WERI-Rb-1 (cell line): ENCODE data around the gene DYRK3.

Experiments
- DNase-seq: peaks from one replicate; pipeline ENCODE4 v3.0.0-alpha.2; 2020
- H3K27ac ChIP-seq: fragments of 250-450 bp; sonication (Bioruptor Pico); 2 replicates; pipeline ENCODE4 v1.5.1; 2020; ENCODE audit warnings: mild to moderate bottlenecking, moderate library complexity
- H3K27me3 ChIP-seq: fragments of 250-450 bp; sonication (Bioruptor Pico); 2 replicates; pipeline ENCODE4 v1.5.1; 2021; ENCODE audit warnings: mild to moderate bottlenecking, low read depth, moderate library complexity; ENCODE audit not compliant: insufficient read depth, severe bottlenecking
- H3K36me3 ChIP-seq: fragments of 250-450 bp; sonication (Bioruptor Pico); 2 replicates; pipeline ENCODE4 v1.5.1; 2020; ENCODE audit warnings: mild to moderate bottlenecking, moderate library complexity
- H3K4me3 ChIP-seq: 2 replicates; pipeline ENCODE4 v1.5.1; 2011; ENCODE audit warnings: low read depth, mild to moderate bottlenecking, control low read depth, low read length
- H3K9me3 ChIP-seq: fragments of 250-450 bp; sonication (Bioruptor Pico); 2 replicates; pipeline ENCODE4 v1.5.1; 2021; ENCODE audit warnings: mild to moderate bottlenecking, moderate library complexity; ENCODE audit not compliant: severe bottlenecking
- TF ChIP-seq, protein P1 (sequence below): IDR thresholded peaks from 2 replicates; pipeline ENCODE4 v1.5.1; 2011; ENCODE audit warnings: low read depth, mild to moderate bottlenecking, control low read depth, inconsistent platforms, low read length

DYRK3 gene

DNA sequence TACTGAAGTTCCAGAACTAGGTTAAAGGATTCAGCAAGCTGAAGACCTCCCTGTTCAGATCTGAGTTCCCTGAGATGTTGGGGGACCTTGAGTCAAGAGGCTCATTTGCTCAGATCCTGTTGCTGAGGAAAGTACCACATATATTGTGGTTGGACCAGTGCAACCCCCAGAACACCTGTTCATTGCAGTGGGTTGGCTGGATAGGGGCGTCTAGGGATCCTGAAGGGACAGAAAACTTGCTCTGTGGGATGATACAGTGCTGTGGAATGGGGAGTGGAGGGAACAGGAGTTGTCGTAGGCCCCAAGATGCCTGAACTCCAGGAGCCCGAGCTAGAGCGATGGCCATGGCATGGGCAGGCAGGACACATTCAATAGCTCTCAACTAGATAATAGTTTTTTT, 24.8 kb downstream of the DYRK3 start:
- H3K36me3 ChIP-seq = peaks cover 2% of the 10 kb centered on the region
- no peak overlapping the region for H3K27ac ChIP-seq
- TF ChIP-seq, protein P1, sequence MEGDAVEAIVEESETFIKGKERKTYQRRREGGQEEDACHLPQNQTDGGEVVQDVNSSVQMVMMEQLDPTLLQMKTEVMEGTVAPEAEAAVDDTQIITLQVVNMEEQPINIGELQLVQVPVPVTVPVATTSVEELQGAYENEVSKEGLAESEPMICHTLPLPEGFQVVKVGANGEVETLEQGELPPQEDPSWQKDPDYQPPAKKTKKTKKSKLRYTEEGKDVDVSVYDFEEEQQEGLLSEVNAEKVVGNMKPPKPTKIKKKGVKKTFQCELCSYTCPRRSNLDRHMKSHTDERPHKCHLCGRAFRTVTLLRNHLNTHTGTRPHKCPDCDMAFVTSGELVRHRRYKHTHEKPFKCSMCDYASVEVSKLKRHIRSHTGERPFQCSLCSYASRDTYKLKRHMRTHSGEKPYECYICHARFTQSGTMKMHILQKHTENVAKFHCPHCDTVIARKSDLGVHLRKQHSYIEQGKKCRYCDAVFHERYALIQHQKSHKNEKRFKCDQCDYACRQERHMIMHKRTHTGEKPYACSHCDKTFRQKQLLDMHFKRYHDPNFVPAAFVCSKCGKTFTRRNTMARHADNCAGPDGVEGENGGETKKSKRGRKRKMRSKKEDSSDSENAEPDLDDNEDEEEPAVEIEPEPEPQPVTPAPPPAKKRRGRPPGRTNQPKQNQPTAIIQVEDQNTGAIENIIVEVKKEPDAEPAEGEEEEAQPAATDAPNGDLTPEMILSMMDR = no peak
- peaks cover 3% of the 10 kb centered on the region for H3K9me3 ChIP-seq
- no peak for DNase-seq
- H3K27me3 ChIP-seq = no peaks in the 10 kb centered on the region
- H3K4me3 ChIP-seq = no peak overlapping the region

DNA sequence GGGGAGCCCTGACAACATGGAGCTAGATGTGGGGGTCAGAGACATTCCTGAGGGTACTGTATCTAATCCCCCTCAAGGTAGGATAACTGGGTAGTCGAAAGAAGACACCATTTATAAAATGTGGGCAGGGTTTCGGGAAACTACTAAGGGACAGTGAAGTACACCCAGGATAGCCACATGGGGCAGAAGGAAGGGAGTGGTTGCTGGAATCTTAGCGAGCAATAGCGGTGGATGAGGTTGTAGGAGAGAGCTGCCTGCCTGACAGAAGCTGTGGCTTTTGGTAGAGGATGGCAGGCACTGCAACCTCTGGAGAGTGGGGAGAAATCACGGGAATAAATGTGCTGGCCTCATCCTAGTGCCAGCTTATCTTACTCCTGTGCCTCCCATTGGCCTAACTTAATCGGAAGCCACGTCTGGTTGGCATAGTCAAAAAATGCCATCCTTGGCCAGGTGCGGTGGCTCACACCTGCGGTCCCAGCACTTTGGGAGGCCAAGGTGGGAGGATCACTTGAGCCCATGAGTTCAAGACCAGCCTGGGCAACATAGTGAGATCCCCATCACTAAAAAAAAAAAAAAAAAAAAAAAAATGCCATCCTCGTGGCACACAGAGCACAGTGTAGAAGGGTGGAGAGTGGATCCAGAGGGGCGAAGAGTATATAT, 26.0 kb downstream of the DYRK3 start:
- Histone ChIP-seq H3K4me3 (no peak overlapping the region), H3K36me3 (no peaks in the 10 kb centered on the region), H3K27ac (no peak overlapping the region), H3K27me3 (no peaks in the 10 kb centered on the region), H3K9me3 (peaks cover 3% of the 10 kb centered on the region)
- TF ChIP-seq, protein P1 = no peak
- no peak for DNase-seq

DNA sequence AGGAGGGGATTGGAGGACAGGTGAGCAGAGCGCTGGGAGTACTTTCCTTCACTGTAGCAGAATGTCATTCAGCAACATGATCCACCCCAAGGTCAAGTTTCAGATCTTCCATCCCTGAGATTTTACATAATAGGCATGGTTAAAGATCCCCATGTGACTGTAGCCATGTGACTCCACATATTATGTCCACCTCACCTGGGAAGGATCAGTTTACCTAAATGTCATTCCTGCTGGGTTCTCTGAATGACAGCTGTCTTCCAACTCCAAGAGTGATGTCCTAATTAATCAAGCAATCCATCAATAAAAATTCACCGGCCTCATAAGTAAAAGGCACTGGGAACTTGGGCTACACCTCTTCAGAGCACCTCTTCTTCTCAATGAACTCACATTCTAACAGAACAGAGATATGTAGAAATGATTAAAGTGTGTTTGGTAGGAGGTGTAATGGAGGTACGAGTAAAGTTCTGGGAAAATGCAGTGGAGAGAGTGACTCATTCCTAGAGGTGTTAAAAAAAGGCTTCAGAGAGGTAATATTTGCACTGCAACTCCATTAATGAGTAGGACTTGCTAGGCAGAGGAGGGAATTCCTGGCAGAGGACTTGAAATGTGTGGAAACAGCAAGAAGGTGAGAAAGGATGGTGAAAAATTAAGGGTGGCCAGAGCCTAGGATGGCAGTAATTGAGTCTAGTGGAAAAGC, 27.2 kb downstream of the DYRK3 start:
- H3K4me3 ChIP-seq = no peak overlapping the region

DNA sequence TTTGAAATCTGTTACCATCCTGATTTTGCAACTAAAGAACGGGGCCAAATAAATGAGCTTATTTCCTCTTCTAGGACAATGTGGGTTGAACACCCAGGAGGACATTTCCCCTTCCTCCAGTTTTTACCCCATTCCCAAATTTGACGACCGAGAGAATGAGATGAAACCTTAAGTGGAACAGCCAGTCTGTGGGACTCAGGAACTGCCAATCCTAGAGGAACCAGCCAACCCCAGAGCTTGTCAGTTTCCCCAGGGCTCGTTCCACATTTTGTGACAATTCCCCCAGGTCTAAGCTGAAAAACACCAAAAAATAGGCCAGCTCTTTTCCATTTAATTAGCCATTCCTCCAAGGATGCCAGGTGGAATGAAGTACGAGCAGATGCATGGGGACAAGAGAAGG, 28.0 kb downstream of the DYRK3 start:
- TF ChIP-seq, protein P1 = no peak
- no peak for DNase-seq
- no peaks in the 10 kb centered on the region for H3K36me3 ChIP-seq
- no peak overlapping the region for H3K4me3 ChIP-seq
- H3K27ac ChIP-seq = no peak overlapping the region
- H3K9me3 ChIP-seq = no peaks in the 10 kb centered on the region
- no peaks in the 10 kb centered on the region for H3K27me3 ChIP-seq

More for the DNA sequence above, 27.2 kb downstream of the DYRK3 start:
- no peak for DNase-seq
- Histone ChIP-seq H3K9me3 (no peaks in the 10 kb centered on the region), H3K27ac (no peak overlapping the region), H3K27me3 (no peaks in the 10 kb centered on the region), H3K36me3 (no peaks in the 10 kb centered on the region)
- TF ChIP-seq, protein P1 = no peak

DNA sequence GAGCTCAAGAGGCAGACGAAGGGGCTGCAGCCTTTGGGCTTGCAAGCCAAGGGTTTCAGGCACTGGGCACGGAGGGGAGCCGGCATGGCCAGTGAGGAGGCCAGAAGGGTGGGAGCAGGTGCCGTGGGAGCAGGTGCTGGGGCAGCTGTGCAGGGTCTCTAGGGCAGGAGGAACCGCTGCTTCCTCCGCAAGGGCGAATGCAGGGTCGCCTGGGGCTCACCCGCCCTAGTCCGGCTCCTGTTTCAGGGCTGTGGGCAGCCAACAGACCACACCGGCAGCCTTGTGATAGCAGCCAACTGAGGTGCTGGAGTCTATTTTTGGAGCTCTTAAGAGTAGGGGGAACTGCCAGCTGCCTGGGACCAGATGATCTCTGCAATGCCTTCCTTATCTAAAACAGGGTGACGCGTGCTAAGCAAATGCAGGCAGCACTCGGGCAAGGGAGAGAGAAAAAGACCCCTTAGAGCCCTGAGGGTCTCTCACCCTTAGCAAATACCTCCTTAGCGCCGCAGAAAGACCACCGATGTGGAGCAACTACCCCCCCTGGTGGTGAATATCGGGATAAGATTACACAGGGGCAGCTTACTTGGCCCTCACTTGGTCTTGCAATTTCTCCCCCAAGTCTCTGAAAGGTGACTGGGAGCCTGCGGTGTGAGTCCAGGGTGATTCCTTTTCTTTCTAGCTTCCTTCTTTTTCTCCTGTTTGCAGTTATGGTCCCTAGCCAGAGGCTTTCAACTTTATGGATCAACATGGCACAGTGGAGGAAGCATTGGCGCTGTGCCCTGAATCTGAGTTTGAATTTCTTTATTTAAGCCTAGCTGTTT, 28.7 kb downstream of the DYRK3 start:
- TF ChIP-seq, protein P1 = peak; percentile 98

More for the DNA sequence above, 28.7 kb downstream of the DYRK3 start:
- peak overlapping the region; percentile 20 for H3K4me3 ChIP-seq
- DNase-seq = peak; percentile 93
- H3K27ac ChIP-seq = no peak overlapping the region; the same call in 1 of the 2 replicates
- no peaks in the 10 kb centered on the region for H3K36me3 ChIP-seq
- H3K9me3 ChIP-seq = no peaks in the 10 kb centered on the region
- no peaks in the 10 kb centered on the region for H3K27me3 ChIP-seq
